ENCODE data around the gene PCNP.

GRCh38 chr3:101588616-101589015, 14.6 kb downstream of the PCNP start:
- no peak for TF ChIP-seq CTCF (IDR thresholded peaks at IDR 0.05; ENCODE audit: poor library complexity, severe bottlenecking)
- no peak for TF ChIP-seq EZH2 (IDR thresholded peaks at IDR 0.05; ENCODE audit: borderline replicate concordance, insufficient read depth, low read length, poor library complexity, severe bottlenecking)
- TF ChIP-seq SMC3 (conservative IDR thresholded peaks at IDR 0.05; ENCODE audit: poor library complexity), result no peak
- TF ChIP-seq POLR2AphosphoS5 (IDR thresholded peaks at IDR 0.05), result no peak
- no peak for TF ChIP-seq TAF1 (IDR thresholded peaks at IDR 0.05; ENCODE audit: low read depth)
